Testis (tissue), 3 donors: ENCODE data around the gene DUSP28. TPM values are rescaled to one million over a fixed set of nuclear protein-coding genes. Genes with fewer than 3 reads are reported as not detected.

Experiments used
- DNase-seq: peaks from one replicate; pipeline ENCODE4 v3.0.0-alpha.2; 2019
- H3K27ac ChIP-seq, 2 donors: fragments of 200-600 bp; sonication (generic); one replicate each; pipeline ENCODE4 v1.5.1; 2019
- H3K27me3 ChIP-seq: fragments of 200-600 bp; sonication (generic); one replicate; pipeline ENCODE4 v1.5.1; 2019
- H3K36me3 ChIP-seq: fragments of 200-600 bp; sonication (generic); one replicate; pipeline ENCODE4 v1.5.1; 2017; ENCODE audit warnings: low read depth; ENCODE audit errors: missing control alignments
- H3K4me1 ChIP-seq: fragments of 200-600 bp; sonication (generic); one replicate; pipeline ENCODE4 v1.5.1; 2019
- H3K4me3 ChIP-seq, 2 donors: fragments of 200-600 bp; sonication (generic); one replicate each; pipeline ENCODE4 v1.5.1; 2017 to 2019
- H3K9me3 ChIP-seq: fragments of 200-600 bp; sonication (generic); one replicate; pipeline ENCODE4 v1.5.1; 2017
- POLR2A ChIP-seq: fragments of 450-650 bp; IDR thresholded peaks from one replicate; pipeline ENCODE4 v1.6.1; 2017; ENCODE audit warnings: antibody characterized with exemption, mild to moderate bottlenecking, moderate library complexity
- WGBS, 2 donors: methylation state at CpG; one replicate each; pipeline ENCODE4 v1.1.5; 2018; 5-methylcytosine and 5-hydroxymethylcytosine counted together
- intact Hi-C: fragments of 100-400 bp; cut with DNase I; formaldehyde crosslinking; loops from one replicate; pipeline ENCODE4 v1.15.1; 2023; ENCODE audit warnings: low total_unique reads
- polyA plus RNA-seq: library from polyadenylated mRNA; stranded (reverse); fragments of 350-450 nt; fragmentation: Illumina TruSeq; extraction: RNeasy Lipid Tissue Mini Kit (QIAGEN cat#74804); gene quantifications from one replicate; pipeline ENCODE4 v1.2.3, GENCODE V29; 2014; ENCODE audit warnings: low read depth, low replicate concordance; ENCODE audit not compliant: insufficient read depth
- total RNA-seq, 2 donors: library from RNA; depleted of rRNA; stranded (reverse); fragments of >200 nt; gene quantifications; one replicate each; pipeline ENCODE4 v1.2.3, GENCODE V29; 2016
- TF ChIP-seq, protein P1 (sequence below), 3 experiments: fragments of 450-650 bp in 2 of 3; fragments of 200-600 bp in 1 of 3; sonication (generic) in 1 of 3; IDR thresholded peaks; one replicate each; pipeline ENCODE4 v1.5.1; 2016 to 2019; ENCODE audit warnings: antibody characterized with exemption in 3 of 3, mild to moderate bottlenecking in 2 of 3, moderate library complexity in 1 of 3

The DUSP28 gene
- total and polyA plus RNA-seq, 3 donors from 2014 or later: 19.3 to 37.6 (median 24.7) TPM

DNA sequence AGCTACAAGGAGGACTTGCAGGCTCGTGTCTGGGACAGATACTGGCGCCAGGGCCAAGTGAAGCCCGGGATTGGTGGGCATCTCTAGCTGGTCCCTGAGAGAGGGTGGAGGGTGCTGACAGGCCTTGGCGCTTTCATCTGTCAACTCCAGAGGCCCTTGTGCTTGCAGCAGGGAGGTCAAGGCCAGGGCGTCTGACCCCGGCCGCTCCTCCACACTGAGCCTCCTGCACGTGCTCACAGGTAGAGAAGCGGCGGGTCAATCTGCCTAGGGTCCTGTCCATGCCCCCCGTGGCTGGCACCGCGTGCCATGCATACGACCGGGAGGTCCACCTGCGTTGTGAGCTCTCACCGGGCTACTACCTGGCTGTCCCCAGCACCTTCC lies 35.9 kb downstream of the DUSP28 start:
- TF ChIP-seq POLR2A: no peak
- TF ChIP-seq, protein P1, sequence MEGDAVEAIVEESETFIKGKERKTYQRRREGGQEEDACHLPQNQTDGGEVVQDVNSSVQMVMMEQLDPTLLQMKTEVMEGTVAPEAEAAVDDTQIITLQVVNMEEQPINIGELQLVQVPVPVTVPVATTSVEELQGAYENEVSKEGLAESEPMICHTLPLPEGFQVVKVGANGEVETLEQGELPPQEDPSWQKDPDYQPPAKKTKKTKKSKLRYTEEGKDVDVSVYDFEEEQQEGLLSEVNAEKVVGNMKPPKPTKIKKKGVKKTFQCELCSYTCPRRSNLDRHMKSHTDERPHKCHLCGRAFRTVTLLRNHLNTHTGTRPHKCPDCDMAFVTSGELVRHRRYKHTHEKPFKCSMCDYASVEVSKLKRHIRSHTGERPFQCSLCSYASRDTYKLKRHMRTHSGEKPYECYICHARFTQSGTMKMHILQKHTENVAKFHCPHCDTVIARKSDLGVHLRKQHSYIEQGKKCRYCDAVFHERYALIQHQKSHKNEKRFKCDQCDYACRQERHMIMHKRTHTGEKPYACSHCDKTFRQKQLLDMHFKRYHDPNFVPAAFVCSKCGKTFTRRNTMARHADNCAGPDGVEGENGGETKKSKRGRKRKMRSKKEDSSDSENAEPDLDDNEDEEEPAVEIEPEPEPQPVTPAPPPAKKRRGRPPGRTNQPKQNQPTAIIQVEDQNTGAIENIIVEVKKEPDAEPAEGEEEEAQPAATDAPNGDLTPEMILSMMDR (IDR thresholded peaks at IDR 0.05): no peak
- Histone ChIP-seq H3K4me3 (no peak overlapping the region), H3K27me3 (no peaks in the 10 kb centered on the region), H3K36me3 (no peaks in the 10 kb centered on the region), H3K4me1 (peaks cover 22% of the 10 kb centered on the region), H3K27ac (no peak overlapping the region), H3K9me3 (no peaks in the 10 kb centered on the region)
- intact Hi-C loops: no loop called here
- 89% methylated on average over 17 of the region's 17 CpGs; no CpG with 5 or more reads in 1 of the 2 donors for WGBS, 2 donors
- DNase-seq: no peak

DNA sequence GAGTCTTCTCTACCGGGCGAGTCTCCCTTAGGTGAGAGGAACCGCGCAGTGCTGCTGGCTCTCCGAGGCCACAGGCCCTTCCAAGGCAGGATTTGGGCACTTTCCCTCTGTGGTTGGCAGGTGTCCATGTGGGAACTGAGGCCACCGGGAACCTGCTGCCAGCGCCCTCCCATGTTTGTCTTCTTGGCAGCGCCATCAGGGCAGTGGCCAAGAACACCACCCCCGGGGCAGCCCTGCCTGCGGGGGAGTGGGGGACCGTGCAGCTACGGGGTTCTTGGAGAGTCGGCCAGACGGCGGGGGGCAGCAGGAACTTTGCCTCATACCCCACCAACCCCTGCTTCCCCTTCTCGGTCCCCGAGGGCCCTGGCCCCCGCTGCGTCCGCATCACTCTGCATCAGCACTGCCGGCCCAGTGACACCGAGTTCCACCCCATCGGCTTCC lies 36.4 kb downstream of the DUSP28 start:
- intact Hi-C loops: no loop called here
- Histone ChIP-seq H3K4me1 (peaks cover 22% of the 10 kb centered on the region), H3K9me3 (no peaks in the 10 kb centered on the region), H3K27ac (no peak overlapping the region), H3K4me3 (no peak overlapping the region), H3K36me3 (no peaks in the 10 kb centered on the region), H3K27me3 (no peaks in the 10 kb centered on the region)
- TF ChIP-seq, protein P1 (IDR thresholded peaks at IDR 0.05): no peak
- TF ChIP-seq POLR2A: no peak
- no peak for DNase-seq
- WGBS, 2 donors: 76 to 93% methylated on average over 8 to 23 of the region's 23 CpGs

DNA sequence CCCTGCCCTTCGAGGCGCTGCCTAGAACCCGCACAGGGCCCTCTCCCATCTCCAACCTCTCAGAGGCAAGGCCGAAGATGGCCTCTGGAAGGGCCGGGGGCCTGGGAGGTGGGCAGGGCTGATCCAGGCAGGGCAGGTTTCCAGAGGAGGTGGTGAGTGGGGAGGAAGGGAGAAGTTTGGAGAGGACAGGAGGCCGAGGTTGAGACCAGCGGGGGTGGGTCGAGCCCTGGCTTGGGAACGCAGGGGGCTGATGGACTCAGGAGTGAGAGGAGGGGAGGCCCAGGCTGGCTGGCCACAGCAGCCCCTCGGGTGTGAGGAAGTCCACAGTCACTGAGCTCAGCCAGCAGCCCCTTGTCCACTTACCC lies 36.9 kb downstream of the DUSP28 start:
- no peak for DNase-seq
- no peak for TF ChIP-seq POLR2A
- TF ChIP-seq, protein P1 (IDR thresholded peaks at IDR 0.05): no peak
- H3K27me3 ChIP-seq: no peaks in the 10 kb centered on the region
- H3K36me3 ChIP-seq: no peaks in the 10 kb centered on the region
- no peak overlapping the region for H3K27ac ChIP-seq
- no peaks in the 10 kb centered on the region for H3K9me3 ChIP-seq
- intact Hi-C loops: no loop called here
- WGBS, 2 donors: 87 to 96% methylated on average over 10 of the region's 10 CpGs
- no peak overlapping the region for H3K4me3 ChIP-seq
- peaks cover 22% of the 10 kb centered on the region for H3K4me1 ChIP-seq

DNA sequence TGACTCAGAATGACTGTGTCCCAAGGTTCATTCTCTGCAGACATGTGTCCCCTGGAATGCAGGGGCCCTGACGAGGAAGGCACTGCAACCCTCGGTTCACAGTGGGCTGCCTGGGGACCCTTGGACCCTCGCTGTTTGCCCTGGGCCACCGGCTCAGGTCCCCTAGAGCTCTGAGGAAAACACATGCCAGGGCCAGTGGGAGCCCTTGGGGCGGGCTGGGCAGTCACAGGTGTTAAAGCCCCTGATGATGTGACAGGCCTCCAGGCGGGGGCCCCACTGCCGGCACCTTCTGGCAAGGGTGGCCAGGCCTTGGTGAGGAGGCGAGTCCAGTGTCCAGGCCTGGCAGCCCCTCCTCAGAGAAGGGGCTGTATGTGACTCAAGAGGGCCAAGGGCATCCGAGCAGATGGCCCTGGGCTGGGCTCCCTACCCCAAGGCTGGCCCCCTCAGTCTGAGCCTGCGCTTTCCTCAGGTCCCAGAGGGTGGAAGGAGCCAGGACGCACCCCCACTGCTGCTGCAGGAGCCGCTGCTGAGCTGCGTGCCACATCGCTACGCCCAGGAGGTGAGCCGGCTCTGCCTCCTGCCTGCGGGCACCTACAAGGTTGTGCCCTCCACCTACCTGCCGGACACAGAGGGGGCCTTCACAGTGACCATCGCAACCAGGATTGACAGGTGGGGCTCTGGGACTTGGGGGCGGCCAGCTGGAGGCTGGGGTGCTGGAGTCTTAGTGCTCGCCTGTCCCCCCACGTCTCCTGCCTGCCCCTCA lies 37.4 kb downstream of the DUSP28 start:
- Histone ChIP-seq H3K9me3 (no peaks in the 10 kb centered on the region), H3K4me1 (peaks cover 22% of the 10 kb centered on the region), H3K36me3 (no peaks in the 10 kb centered on the region), H3K27me3 (no peaks in the 10 kb centered on the region), H3K27ac (no peak overlapping the region), H3K4me3 (no peak overlapping the region)
- no peak for DNase-seq
- TF ChIP-seq, protein P1 (IDR thresholded peaks at IDR 0.05): no peak
- TF ChIP-seq POLR2A: no peak
- 94 to 96% methylated on average over 9 to 20 of the region's 22 CpGs for WGBS, 2 donors
- intact Hi-C loops: no loop called here
